ENCODE data around the gene HORMAD2.

The HORMAD2 gene

GRCh38 chr22:30079952-30080533 lies at the start of gene HORMAD2:
TSS of gene HORMAD2 (plus strand) at chr22:30080464. CDS start at chr22:30093953, 13,489 bp downstream.
- in situ Hi-C loops (cut with MboI; ENCODE audit: low sequenced_read_pairs) = no loop called here

DNA sequence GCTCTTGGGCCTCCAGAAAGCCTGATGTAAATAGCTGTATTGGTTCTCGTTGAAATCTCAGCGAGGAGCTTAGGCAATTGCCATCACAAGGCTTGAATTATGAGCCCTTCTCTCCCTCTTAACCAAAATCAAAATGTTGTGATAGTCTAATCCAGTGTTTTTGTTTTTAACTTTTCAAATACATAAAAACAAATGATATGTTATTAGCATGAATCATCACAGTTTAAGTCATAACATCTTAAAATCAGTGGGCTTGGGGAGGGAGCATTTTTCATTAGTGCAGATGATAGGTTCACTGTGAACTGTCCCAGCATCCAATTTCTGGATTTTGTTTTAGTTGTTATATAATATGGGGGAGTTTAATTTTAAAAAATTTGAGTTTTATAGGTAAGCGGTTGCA lies 48.9 kb upstream of the HORMAD2 start:
- in situ Hi-C loops (cut with MboI; ENCODE audit: low sequenced_read_pairs) = no loop called here

DNA sequence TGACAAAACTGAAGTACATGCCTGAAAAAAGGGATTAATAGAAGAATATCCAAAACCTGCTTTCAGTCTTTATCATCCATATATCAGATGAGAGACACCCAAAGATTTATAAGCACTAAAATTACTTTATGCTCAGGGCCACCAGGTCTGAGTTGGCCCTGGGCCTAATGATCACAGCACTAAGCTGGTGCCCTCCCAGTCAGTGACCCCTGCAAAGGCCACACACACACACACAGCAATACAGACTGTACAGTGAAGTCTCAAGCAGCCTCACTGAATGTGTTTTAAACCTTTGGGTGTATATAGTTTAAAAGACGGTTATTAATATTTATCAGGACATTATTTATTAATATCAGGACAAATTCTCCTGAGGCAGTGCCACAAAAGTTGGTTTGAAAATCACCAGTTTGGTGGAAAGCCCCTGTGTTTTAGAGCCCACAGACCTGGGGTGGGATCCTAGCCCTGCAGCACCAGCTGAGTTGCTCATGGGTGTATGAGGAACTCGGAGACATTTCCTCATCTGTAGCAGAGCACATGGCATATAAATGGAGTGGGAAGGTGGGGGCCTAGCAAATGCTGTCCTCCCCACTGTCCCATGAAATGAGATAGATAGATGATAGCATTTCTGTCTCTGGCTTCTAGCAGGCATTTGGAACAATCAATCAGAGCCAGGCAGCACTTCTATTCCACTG lies 48.4 kb upstream of the HORMAD2 start:
- in situ Hi-C loops (cut with MboI; ENCODE audit: low sequenced_read_pairs) = no loop called here

- in situ Hi-C loops (cut with MboI; ENCODE audit: low sequenced_read_pairs) = no loop called here
Observed at GRCh38 chr22:30033137-30033536, 47.1 kb upstream of the HORMAD2 start.

GRCh38 chr22:30033901-30034300 lies 46.4 kb upstream of the HORMAD2 start:
- in situ Hi-C loops (cut with MboI; ENCODE audit: low sequenced_read_pairs) = no loop called here

- in situ Hi-C loops (cut with MboI; ENCODE audit: low sequenced_read_pairs) = no loop called here
Observed at GRCh38 chr22:30036656-30037055, 43.6 kb upstream of the HORMAD2 start.

- in situ Hi-C loops (cut with MboI; ENCODE audit: low sequenced_read_pairs) = no loop called here
Observed at GRCh38 chr22:30038219-30038618, 42.0 kb upstream of the HORMAD2 start.

GRCh38 chr22:30040499-30041260 lies 39.6 kb upstream of the HORMAD2 start:
- in situ Hi-C loops (cut with MboI; ENCODE audit: low sequenced_read_pairs) = no loop called here

DNA sequence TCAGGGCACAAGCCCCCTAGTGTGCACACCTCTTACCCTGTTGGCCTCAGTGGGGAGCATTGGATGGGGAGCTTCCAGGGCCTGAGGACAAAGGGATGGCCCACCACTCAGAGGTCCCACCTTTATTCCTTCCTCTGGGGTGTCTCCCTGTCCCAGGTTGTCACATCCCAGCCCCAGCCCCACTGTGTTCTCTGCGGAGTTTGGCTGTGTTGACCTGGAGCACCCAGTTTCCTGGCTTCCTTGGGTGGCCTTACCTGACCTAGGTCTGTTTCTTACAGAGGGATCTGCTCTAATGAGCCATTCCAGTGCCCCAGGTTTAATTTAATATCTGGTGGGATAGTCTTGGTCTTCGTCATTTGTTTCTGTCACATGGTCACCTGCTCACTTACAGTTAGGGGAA lies 38.8 kb upstream of the HORMAD2 start:
- in situ Hi-C loops (cut with MboI; ENCODE audit: low sequenced_read_pairs) = no loop called here

DNA sequence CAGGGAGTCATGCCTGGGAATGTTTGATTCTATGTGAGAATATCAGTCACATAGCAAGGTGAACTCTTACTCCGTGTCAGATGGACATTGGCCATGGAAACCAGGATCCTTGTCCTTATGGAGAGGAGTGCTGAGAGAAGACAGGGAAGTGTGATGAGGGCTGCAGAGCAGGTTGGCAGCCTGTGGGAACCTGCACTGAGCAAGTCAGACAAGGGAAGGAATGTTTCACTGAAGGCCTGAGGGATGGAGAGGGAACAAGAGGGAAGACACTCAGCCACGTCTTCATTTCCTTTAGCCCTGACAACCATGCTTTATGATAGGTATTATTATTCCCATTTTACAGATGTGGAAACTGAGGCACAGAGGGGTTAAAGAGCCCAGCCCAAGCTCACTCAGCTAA lies 38.4 kb upstream of the HORMAD2 start:
- in situ Hi-C loops (cut with MboI; ENCODE audit: low sequenced_read_pairs) = no loop called here

DNA sequence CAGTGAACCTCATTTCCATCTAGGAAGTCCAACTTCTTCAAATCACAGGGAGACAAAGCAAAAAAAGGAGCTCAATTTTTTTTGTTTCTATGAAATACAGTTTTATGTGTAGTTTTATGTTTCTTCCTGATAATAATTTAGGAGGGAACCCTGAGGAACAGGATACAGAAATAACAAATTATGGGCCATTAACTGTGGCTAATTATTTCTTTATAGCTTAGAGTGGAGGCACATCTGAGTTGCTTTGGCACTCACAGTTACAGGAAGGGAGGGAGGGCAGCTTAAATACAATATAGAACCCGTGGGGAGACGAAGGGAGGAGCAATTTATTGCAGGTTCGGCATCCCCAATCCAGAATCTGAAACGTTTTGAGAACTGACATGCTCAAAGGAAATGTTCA lies 37.1 kb upstream of the HORMAD2 start:
- in situ Hi-C loops (cut with MboI; ENCODE audit: low sequenced_read_pairs) = no loop called here

- in situ Hi-C loops (cut with MboI; ENCODE audit: low sequenced_read_pairs) = no loop called here
Observed at GRCh38 chr22:30044369-30044768, 35.9 kb upstream of the HORMAD2 start.

DNA sequence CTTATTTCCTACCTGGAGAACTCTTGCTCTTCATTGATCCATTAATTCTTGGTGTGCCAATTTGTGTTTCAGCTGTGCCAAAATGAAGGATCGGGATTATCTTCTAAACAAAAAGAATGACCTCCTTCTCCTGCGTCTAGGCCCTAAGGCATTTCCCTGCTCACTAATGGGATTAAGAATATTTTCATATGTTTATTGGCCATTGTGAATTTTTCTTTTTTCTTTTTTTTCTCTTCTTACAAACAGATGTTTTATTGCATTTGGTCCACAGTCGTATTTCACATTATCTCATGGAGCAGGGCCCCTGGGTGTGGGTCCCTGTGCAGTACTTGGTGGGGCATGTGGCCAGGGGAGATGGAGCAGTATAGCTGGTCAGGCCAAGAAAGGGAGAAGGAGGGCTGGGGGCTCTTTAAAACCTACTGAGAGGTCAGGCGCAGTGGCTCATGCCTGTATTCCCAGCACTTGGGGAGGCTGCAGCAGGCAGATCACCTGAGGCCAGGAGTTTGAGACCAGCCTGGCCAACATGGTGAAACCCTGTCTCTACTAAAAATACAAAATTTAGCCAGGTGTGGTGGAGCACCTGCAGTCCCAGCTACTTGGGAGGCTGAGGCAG lies 35.3 kb upstream of the HORMAD2 start:
- in situ Hi-C loops (cut with MboI; ENCODE audit: low sequenced_read_pairs) = no loop called here

- in situ Hi-C loops (cut with MboI; ENCODE audit: low sequenced_read_pairs) = no loop called here
Observed at GRCh38 chr22:30045494-30045887, 34.8 kb upstream of the HORMAD2 start.

DNA sequence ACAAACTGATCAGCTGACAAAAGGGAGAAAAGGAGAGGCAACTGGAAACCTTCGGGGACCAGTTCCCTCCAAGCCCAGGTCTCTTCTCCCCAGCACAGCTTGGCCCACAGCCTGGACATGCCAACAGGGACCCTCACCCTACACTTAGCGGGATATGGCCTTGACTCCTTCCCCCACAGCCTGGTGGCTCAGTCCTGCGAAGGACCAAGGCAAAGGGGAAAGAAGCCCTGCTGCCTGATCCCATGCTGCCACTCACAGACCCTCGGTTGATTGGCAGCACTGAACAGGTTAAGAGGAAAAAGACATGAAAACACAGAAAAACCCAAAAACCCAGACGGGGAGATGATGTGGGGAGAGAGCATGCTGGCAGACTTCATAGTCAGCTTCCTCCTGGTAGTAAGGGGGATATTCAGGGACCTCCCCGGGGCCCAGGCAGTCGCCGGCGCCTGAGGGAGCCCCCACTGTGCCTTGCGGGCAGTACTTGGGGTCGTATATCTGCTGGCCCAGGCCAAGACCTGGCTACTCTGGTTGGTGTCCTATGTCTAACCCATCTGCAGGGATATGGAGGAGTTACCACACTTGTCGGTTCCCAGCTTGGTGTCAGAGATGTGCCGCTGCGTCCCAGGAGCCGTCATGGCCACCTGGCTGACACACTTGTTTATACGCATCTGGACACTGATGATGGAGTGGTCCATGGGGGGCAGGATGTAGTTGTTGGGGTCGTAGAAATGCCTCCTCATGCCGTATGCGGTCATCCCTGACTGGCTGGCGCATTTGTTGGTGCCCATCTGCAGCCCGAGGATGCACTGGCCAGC lies 34.2 kb upstream of the HORMAD2 start:
- in situ Hi-C loops (cut with MboI; ENCODE audit: low sequenced_read_pairs) = no loop called here

GRCh38 chr22:30046716-30047363 lies 33.4 kb upstream of the HORMAD2 start:
- in situ Hi-C loops (cut with MboI; ENCODE audit: low sequenced_read_pairs) = no loop called here

- in situ Hi-C loops (cut with MboI; ENCODE audit: low sequenced_read_pairs) = no loop called here
Observed at GRCh38 chr22:30047364-30047738, 32.9 kb upstream of the HORMAD2 start.

- in situ Hi-C loops (cut with MboI; ENCODE audit: low sequenced_read_pairs) = no loop called here
Observed at GRCh38 chr22:30048681-30049080, 31.6 kb upstream of the HORMAD2 start.

DNA sequence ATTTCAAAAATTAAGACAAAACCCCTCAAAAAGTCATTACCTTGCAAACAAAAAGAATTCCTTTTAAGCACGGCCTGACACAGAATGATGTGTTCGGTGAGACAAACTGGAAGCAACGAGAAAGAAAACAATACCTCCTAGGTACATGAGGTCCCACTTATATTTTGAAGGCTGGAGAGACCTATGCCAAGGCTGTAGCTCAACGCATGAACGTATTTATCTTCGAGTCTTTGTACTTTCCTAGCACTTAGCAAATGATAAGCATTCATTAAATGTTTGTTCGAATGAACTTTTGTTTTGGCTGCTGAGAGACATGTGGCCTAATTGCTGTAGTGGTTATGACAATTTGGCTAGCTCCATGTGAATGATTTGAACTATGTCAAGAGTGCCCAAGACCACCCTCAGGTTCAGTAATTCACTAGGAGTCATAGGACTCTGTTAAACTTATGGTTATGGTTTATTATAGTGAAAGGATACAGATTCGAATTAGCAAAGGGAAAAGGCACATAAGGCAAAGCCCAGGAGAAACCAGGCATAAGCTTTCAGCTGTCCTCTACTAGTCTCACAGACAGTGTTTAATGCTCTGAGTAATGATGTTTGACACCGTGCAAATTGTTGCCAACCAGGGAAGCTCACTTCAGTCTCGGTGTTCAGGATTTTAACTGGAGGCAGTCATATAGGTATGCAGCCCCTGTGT lies 26.0 kb upstream of the HORMAD2 start:
- in situ Hi-C loops (cut with MboI; ENCODE audit: low sequenced_read_pairs) = no loop called here

DNA sequence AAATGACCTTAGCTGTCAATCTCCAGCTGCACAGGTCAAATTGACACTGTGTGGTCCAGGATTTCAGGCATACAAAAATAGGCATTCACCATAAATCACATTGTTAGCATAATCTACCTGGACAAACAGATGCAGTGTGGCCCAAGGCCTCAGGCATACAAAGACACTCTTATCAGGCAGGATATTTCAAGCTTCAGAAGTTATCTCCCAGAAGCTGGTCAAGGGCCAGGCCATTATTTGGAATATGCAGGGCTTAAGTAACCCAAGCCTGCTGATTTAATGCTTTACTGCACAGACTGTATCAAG lies 25.5 kb upstream of the HORMAD2 start:
- in situ Hi-C loops (cut with MboI; ENCODE audit: low sequenced_read_pairs) = no loop called here
